T-helper 2 cell treated with Interferon-gamma antibody and Interleukin-4, amounts not matched to agents 100 ng/mL and 5 ng/mL, for 36 hours (primary cell): ENCODE data around the gene SYNGAP1. TPM values are rescaled to one million over a fixed set of nuclear protein-coding genes. Genes with fewer than 3 reads are reported as not detected.

Source experiments
- total RNA-seq: library from RNA; stranded (reverse); gene quantifications from 2 replicates; pipeline ENCODE4 v1.2.3, GENCODE V29; 2022

The SYNGAP1 gene
- total RNA-seq, 1 donor from 2014 or later = 40.7 TPM

Other genes with a start within 250 kb of the SYNGAP1 start
- 0.59 and 0.77 TPM in 2 replicates for gene COL11A2, start 227.6 kb upstream of the SYNGAP1 start, total RNA-seq
- gene RXRB, start 219.4 kb upstream of the SYNGAP1 start, total RNA-seq = 41.5 and 41.9 TPM in 2 replicates
- gene SLC39A7, start 219.2 kb upstream of the SYNGAP1 start, total RNA-seq = 55.9 and 59.9 TPM in 2 replicates
- gene HSD17B8, start 215.4 kb upstream of the SYNGAP1 start, total RNA-seq = 9.3 and 10.9 TPM in 2 replicates
- 41.2 and 41.6 TPM in 2 replicates for gene RING1, start 211.6 kb upstream of the SYNGAP1 start, total RNA-seq
- 65.8 and 68.3 TPM in 2 replicates for gene VPS52, start 148.2 kb upstream of the SYNGAP1 start, total RNA-seq
- gene RPS18, start 148.0 kb upstream of the SYNGAP1 start, total RNA-seq = 2,577 and 2,622 TPM in 2 replicates
- 13.9 and 14.5 TPM in 2 replicates for gene B3GALT4, start 142.9 kb upstream of the SYNGAP1 start, total RNA-seq
- 70.2 and 77.2 TPM in 2 replicates for gene WDR46, start 130.8 kb upstream of the SYNGAP1 start, total RNA-seq
- gene PFDN6, start 130.5 kb upstream of the SYNGAP1 start, total RNA-seq = 90.4 and 90.7 TPM in 2 replicates
- 42.1 and 43.3 TPM in 2 replicates for gene RGL2, start 121.1 kb upstream of the SYNGAP1 start, total RNA-seq
- gene TAPBP, start 106.0 kb upstream of the SYNGAP1 start, total RNA-seq = 277 TPM in 2 replicates
- gene ZBTB22, start 102.3 kb upstream of the SYNGAP1 start, total RNA-seq = 11.6 and 12.9 TPM in 2 replicates
- gene DAXX, start 97.1 kb upstream of the SYNGAP1 start, total RNA-seq = 83.3 and 83.8 TPM in 2 replicates
- 123 and 127 TPM in 2 replicates for gene KIFC1, start 28.2 kb upstream of the SYNGAP1 start, total RNA-seq
- gene PHF1, start 9.1 kb upstream of the SYNGAP1 start, total RNA-seq = 27.3 and 34.1 TPM in 2 replicates
- gene CUTA, start 2.0 kb upstream of the SYNGAP1 start, total RNA-seq = 153 and 155 TPM in 2 replicates
- gene ZBTB9, start 34.5 kb downstream of the SYNGAP1 start, total RNA-seq = 9.8 and 10.3 TPM in 2 replicates
- gene BAK1, start 160.2 kb downstream of the SYNGAP1 start, total RNA-seq = 92.1 and 93.2 TPM in 2 replicates
- gene ITPR3, start 201.3 kb downstream of the SYNGAP1 start, total RNA-seq = 48.0 and 48.9 TPM in 2 replicates